Type B pancreatic cell (in vitro differentiated cells): Measurements from ENCODE around the gene TMSB4X. TPM values are rescaled to one million over a fixed set of nuclear protein-coding genes. Genes with fewer than 3 reads are reported as not detected.
"Not testable (repeated sequence)": the region's sequence is repeated elsewhere in the genome, so short reads cannot be mapped to it uniquely, and the experiment has no call there.

Source experiments
- DNase-seq: peaks from one replicate; pipeline ENCODE4 v3.0.0; 2021; ENCODE audit warnings: mixed read lengths; ENCODE audit not compliant: unreplicated experiment; ENCODE audit errors: extremely low spot score
- H3K27ac Mint-ChIP-seq: 2 replicates; pipeline ENCODE4 v1.8.0; 2021; ENCODE audit warnings: mild to moderate bottlenecking, mixed read lengths
- H3K27me3 Mint-ChIP-seq: 2 replicates; pipeline ENCODE4 v1.8.0; 2021; ENCODE audit warnings: mixed read lengths
- H3K36me3 Mint-ChIP-seq: 2 replicates; pipeline ENCODE4 v1.8.0; 2021; ENCODE audit warnings: mixed read lengths
- H3K4me1 Mint-ChIP-seq: one replicate; pipeline ENCODE4 v1.8.0; 2021; ENCODE audit warnings: mixed read lengths; ENCODE audit not compliant: unreplicated experiment
- H3K4me3 Mint-ChIP-seq: 2 replicates; pipeline ENCODE4 v1.8.0; 2021; ENCODE audit warnings: mild to moderate bottlenecking, mixed read lengths
- H3K9me3 Mint-ChIP-seq: 2 replicates; pipeline ENCODE4 v1.8.0; 2021; ENCODE audit warnings: mixed read lengths
- CTCF ChIP-seq: fragments of 200-600 bp; sonication (generic); conservative IDR thresholded peaks from 2 replicates; pipeline ENCODE4 v1.5.0; 2021; ENCODE audit warnings: antibody characterized with exemption, mild to moderate bottlenecking
- total RNA-seq: library from RNA; stranded (reverse); gene quantifications from 2 replicates; pipeline ENCODE4 v1.2.1, GENCODE V29; 2021; ENCODE audit warnings: low replicate concordance

TMSB4X gene
- total RNA-seq, 1 donor from 2014 or later, result 1,981 TPM

GRCh38 chrX:12979616-12980015 lies 4.7 kb downstream of the TMSB4X start:
- H3K27me3 Mint-ChIP-seq, result peaks cover 6% of the 10 kb centered on the region
- DNase-seq, result no peak
- no peaks in the 10 kb centered on the region for H3K9me3 Mint-ChIP-seq
- H3K27ac Mint-ChIP-seq, result peak overlapping the region; percentile 16
- H3K4me1 Mint-ChIP-seq, result peaks cover 9% of the 10 kb centered on the region
- H3K36me3 Mint-ChIP-seq, result peaks cover 20% of the 10 kb centered on the region
- no peak overlapping the region for H3K4me3 Mint-ChIP-seq
- no peak for TF ChIP-seq CTCF

- H3K36me3 Mint-ChIP-seq, result peaks cover 20% of the 10 kb centered on the region
- not testable (repeated sequence) for H3K4me3 Mint-ChIP-seq, H3K4me1 Mint-ChIP-seq, H3K27ac Mint-ChIP-seq, H3K27me3 Mint-ChIP-seq, DNase-seq, H3K9me3 Mint-ChIP-seq
Observed at GRCh38 chrX:12980039-12980438, 5.1 kb downstream of the TMSB4X start.

- no peak overlapping the region for H3K4me3 Mint-ChIP-seq
- H3K4me1 Mint-ChIP-seq, result peaks cover 9% of the 10 kb centered on the region
- no peak for DNase-seq
- peaks cover 3% of the 10 kb centered on the region for H3K27me3 Mint-ChIP-seq
- no peak for TF ChIP-seq CTCF
- peaks cover 10% of the 10 kb centered on the region for H3K9me3 Mint-ChIP-seq
- H3K27ac Mint-ChIP-seq, result no peak overlapping the region
- H3K36me3 Mint-ChIP-seq, result peaks cover 10% of the 10 kb centered on the region
Observed at GRCh38 chrX:12981880-12982279, 7.0 kb downstream of the TMSB4X start.

GRCh38 chrX:12984603-12985319 lies 9.9 kb downstream of the TMSB4X start:
- Mint-ChIP-seq H3K4me3 (peak overlapping the region; percentile 1), H3K36me3 (no peaks in the 10 kb centered on the region), H3K4me1 (peaks cover 4% of the 10 kb centered on the region), H3K27ac (peak overlapping the region; percentile 79), H3K9me3 (peaks cover 10% of the 10 kb centered on the region), H3K27me3 (no peaks in the 10 kb centered on the region)
- no peak for DNase-seq
- TF ChIP-seq CTCF, result no peak

- DNase-seq, result no peak
- no peak for TF ChIP-seq CTCF
- peaks cover 10% of the 10 kb centered on the region for H3K9me3 Mint-ChIP-seq
- H3K4me3 Mint-ChIP-seq, result peak overlapping the region; percentile 1
- H3K27ac Mint-ChIP-seq, result peak overlapping the region; percentile 79
- no peaks in the 10 kb centered on the region for H3K36me3 Mint-ChIP-seq
- no peaks in the 10 kb centered on the region for H3K27me3 Mint-ChIP-seq
- H3K4me1 Mint-ChIP-seq, result peaks cover 4% of the 10 kb centered on the region
Observed at GRCh38 chrX:12985331-12985730, 10.4 kb downstream of the TMSB4X start.

- peaks cover 10% of the 10 kb centered on the region for H3K9me3 Mint-ChIP-seq
- H3K27me3 Mint-ChIP-seq, result no peaks in the 10 kb centered on the region
- H3K4me3 Mint-ChIP-seq, result no peak overlapping the region
- no peak for TF ChIP-seq CTCF
- peaks cover 4% of the 10 kb centered on the region for H3K4me1 Mint-ChIP-seq
- H3K27ac Mint-ChIP-seq, result no peak overlapping the region
- no peaks in the 10 kb centered on the region for H3K36me3 Mint-ChIP-seq
- no peak for DNase-seq
Observed at GRCh38 chrX:12986164-12986779, 11.4 kb downstream of the TMSB4X start.
